Left lung (tissue), 10 donors: Measurements from ENCODE around the gene NOL4L. TPM values are rescaled to one million over a fixed set of nuclear protein-coding genes. Genes with fewer than 3 reads are reported as not detected.

Source experiments
- ATAC-seq: fragments of 200-7000 bp; cut with Tn5 transposase; one replicate; pipeline ENCODE4 v1.9.1; 2020; ENCODE audit warnings: moderate library complexity
- DNase-seq, 4 donors: peaks; one replicate each; pipeline ENCODE4 v3.0.0-alpha.2; 2013 to 2020
- H3K27ac ChIP-seq, 2 donors: fragments of 200-600 bp; sonication (generic) in 1 of 2; one replicate each; pipeline versions ENCODE4 v1.5.0 to v1.8.0; 2020 to 2021
- H3K27me3 ChIP-seq, 2 donors: fragments of 200-600 bp; sonication (generic) in 1 of 2; one replicate each; pipeline versions ENCODE4 v1.5.0 to v1.8.0; 2020 to 2021
- H3K36me3 ChIP-seq, 2 donors: fragments of 200-600 bp; sonication (generic) in 1 of 2; one replicate each; pipeline versions ENCODE4 v1.5.0 to v1.8.0; 2020 to 2021
- H3K4me1 ChIP-seq, 2 donors: fragments of 200-600 bp; one replicate each; pipeline ENCODE4 v1.8.0; 2021
- H3K4me3 ChIP-seq, 2 donors: fragments of 200-600 bp; sonication (generic) in 1 of 2; one replicate each; pipeline versions ENCODE4 v1.5.0 to v1.8.0; 2020 to 2021; ENCODE audit warnings: mild to moderate bottlenecking in 1 of 2
- H3K9me3 ChIP-seq, 2 donors: fragments of 200-600 bp; sonication (generic) in 1 of 2; one replicate each; pipeline versions ENCODE4 v1.5.0 to v1.8.0; 2020 to 2021
- CTCF ChIP-seq, 2 donors: fragments of 200-600 bp; sonication (generic) in 1 of 2; IDR thresholded peaks; one replicate each; pipeline versions ENCODE4 v1.5.0 to v1.8.0; 2021; ENCODE audit warnings: antibody characterized with exemption in 2 of 2
- intact Hi-C, 2 donors: fragments of 100-400 bp; cut with DNase I; formaldehyde crosslinking; loops; one replicate each; pipeline versions ENCODE4 v1.11.2 to v1.14.2; 2022
- polyA plus RNA-seq, 6 donors: library from polyadenylated mRNA; unstranded; fragments of 120-200 nt; gene quantifications; one replicate each; pipeline ENCODE4 v1.2.1, GENCODE V29; 2013; ENCODE audit not compliant: insufficient read length in 6 of 6
- total RNA-seq, 2 donors: library from RNA; stranded (reverse); fragmentation: NEBNext Ultra II Directional; extraction: Animal tissue kit (Norgen Biotek cat#: 25700); gene quantifications; one replicate each; pipeline ENCODE4 v1.2.1, GENCODE V29; 2021
- donor health status: DM: no; HTN: yes; CAD: no.
- donor health status: DM: no; HTN: no; CAD: no.

NOL4L gene
- total and polyA plus RNA-seq, 8 donors: 16.7 to 49.0 (median 40.7) TPM

GRCh38 chr20:32431457-32431856 is 153.7 kb downstream of the NOL4L start:
- no peaks in the 10 kb centered on the region for H3K27me3 ChIP-seq
- peaks cover 7 to 93% of the 10 kb centered on the region in 2 donors for H3K36me3 ChIP-seq
- intact Hi-C loops: no loop called here
- no peak overlapping the region for H3K27ac ChIP-seq
- ATAC-seq: no peak
- TF ChIP-seq CTCF (IDR thresholded peaks at IDR 0.05): no peak
- no peak for DNase-seq
- H3K9me3 ChIP-seq: no peaks in the 10 kb centered on the region
- no peak overlapping the region for H3K4me3 ChIP-seq
- no peaks in the 10 kb centered on the region for H3K4me1 ChIP-seq

- intact Hi-C loops: no loop called here
- Histone ChIP-seq H3K9me3 (no peaks in the 10 kb centered on the region), H3K4me3 (no peak overlapping the region), H3K27ac (no peak overlapping the region), H3K27me3 (no peaks in the 10 kb centered on the region), H3K4me1 (no peaks in the 10 kb centered on the region), H3K36me3 (peaks cover 7 to 77% of the 10 kb centered on the region in 2 donors)
- ATAC-seq (no peak), DNase-seq (no peak)
- TF ChIP-seq CTCF (IDR thresholded peaks at IDR 0.05): no peak
Observed at GRCh38 chr20:32429745-32430360, 155.3 kb downstream of the NOL4L start.

GRCh38 chr20:32429343-32429742 is 155.8 kb downstream of the NOL4L start:
- Histone ChIP-seq H3K36me3 (peaks cover 7 to 72% of the 10 kb centered on the region in 2 donors), H3K4me3 (no peak overlapping the region), H3K27me3 (no peaks in the 10 kb centered on the region), H3K9me3 (no peaks in the 10 kb centered on the region), H3K27ac (no peak overlapping the region), H3K4me1 (no peaks in the 10 kb centered on the region)
- intact Hi-C loops: no loop called here
- TF ChIP-seq CTCF (IDR thresholded peaks at IDR 0.05): no peak
- DNase-seq: no peak
- no peak for ATAC-seq

- H3K36me3 ChIP-seq: peaks cover 7 to 58% of the 10 kb centered on the region in 2 donors
- H3K27ac ChIP-seq: no peak overlapping the region
- peaks cover 0 to 6% of the 10 kb centered on the region in 2 donors for H3K4me1 ChIP-seq
- intact Hi-C loops: no loop called here
- DNase-seq: no peak
- no peak overlapping the region for H3K4me3 ChIP-seq
- no peak for ATAC-seq
- no peaks in the 10 kb centered on the region for H3K9me3 ChIP-seq
- no peak for TF ChIP-seq CTCF (IDR thresholded peaks at IDR 0.05)
- no peaks in the 10 kb centered on the region for H3K27me3 ChIP-seq
Observed at GRCh38 chr20:32427996-32428395, 157.1 kb downstream of the NOL4L start.

GRCh38 chr20:32421290-32421689 is 163.8 kb downstream of the NOL4L start:
- TF ChIP-seq CTCF (IDR thresholded peaks at IDR 0.05): no peak
- no peak overlapping the region for H3K4me3 ChIP-seq
- H3K27me3 ChIP-seq: no peaks in the 10 kb centered on the region
- ATAC-seq (no peak), DNase-seq (no peak)
- intact Hi-C loops: no loop called here
- H3K36me3 ChIP-seq: no peaks in the 10 kb centered on the region
- H3K27ac ChIP-seq: no peak overlapping the region
- H3K4me1 ChIP-seq: peaks cover 0 to 10% of the 10 kb centered on the region in 2 donors
- H3K9me3 ChIP-seq: no peaks in the 10 kb centered on the region
